ACC112 (cell line): ENCODE measurements around the gene MRPL21.

Experiments
- H2AFZ ChIP-seq: fragments of 200-600 bp; sonication (generic); one replicate; pipeline ENCODE4 v1.6.0; 2017; ENCODE audit warnings: antibody characterized with exemption, low read length; ENCODE audit not compliant: unreplicated experiment
- H3K27ac ChIP-seq: fragments of 200-600 bp; sonication (generic); 2 replicates; pipeline ENCODE4 v1.5.1; 2014; ENCODE audit warnings: low read depth, mild to moderate bottlenecking, antibody characterized with exemption, low read length, moderate library complexity
- H3K27me3 ChIP-seq: fragments of 200-600 bp; sonication (generic); 2 replicates; pipeline ENCODE4 v1.6.1; 2014; ENCODE audit warnings: mild to moderate bottlenecking, antibody characterized with exemption, low read length, moderate library complexity, mixed read lengths; ENCODE audit not compliant: insufficient read depth
- H3K36me3 ChIP-seq: fragments of 200-600 bp; sonication (generic); 2 replicates; pipeline ENCODE4 v1.6.1; 2016; ENCODE audit warnings: mild to moderate bottlenecking, antibody characterized with exemption, low read length, moderate library complexity, mixed read lengths; ENCODE audit not compliant: insufficient read depth
- H3K4me1 ChIP-seq: fragments of 200-600 bp; sonication (generic); one replicate; pipeline ENCODE4 v1.6.1; 2016; ENCODE audit warnings: low read length, mixed read lengths; ENCODE audit not compliant: insufficient read depth, unreplicated experiment, control insufficient read depth
- H3K4me3 ChIP-seq: fragments of 200-600 bp; sonication (generic); 2 replicates; pipeline ENCODE4 v1.5.1; 2014; ENCODE audit warnings: mild to moderate bottlenecking, low read depth, low read length
- H3K79me2 ChIP-seq: fragments of 200-600 bp; sonication (generic); one replicate; pipeline ENCODE4 v1.6.0; 2016; ENCODE audit warnings: low read length; ENCODE audit not compliant: control insufficient read depth, unreplicated experiment, insufficient read depth

The MRPL21 gene

GRCh38 chr11:68903288-68904247, at the start of gene MRPL21, which contains the start of gene IGHMBP2:
Gene MRPL21 (minus strand): TSS chr11:68903832. CDS start chr11:68903810, 22 bp downstream.
Gene IGHMBP2 (plus strand): TSS chr11:68903891. CDS start chr11:68903953, 62 bp downstream.
- H2AFZ ChIP-seq = peak within 1 kb of the TSS; percentile 82
- H3K4me1 ChIP-seq = peaks cover 19% of the 10 kb centered on the region
- H3K36me3 ChIP-seq = peaks cover 5% of the 10 kb centered on the region; the same call in 1 of the 2 replicates
- peak within 1 kb of the TSS; percentile 40; the same call in 1 of the 2 replicates for H3K27ac ChIP-seq
- H3K27me3 ChIP-seq = no peaks in the 10 kb centered on the region
- H3K4me3 ChIP-seq = peak within 1 kb of the TSS; percentile 99
- H3K79me2 ChIP-seq = peaks cover 52% of the 10 kb centered on the region

- H3K27me3 ChIP-seq = no peaks in the 10 kb centered on the region
- no peak overlapping the region for H2AFZ ChIP-seq
- no peak overlapping the region for H3K27ac ChIP-seq
- no peaks in the 10 kb centered on the region for H3K36me3 ChIP-seq
- no peak overlapping the region for H3K4me3 ChIP-seq
- peaks cover 9% of the 10 kb centered on the region for H3K4me1 ChIP-seq
- no peaks in the 10 kb centered on the region for H3K79me2 ChIP-seq
Measured at GRCh38 chr11:68950762-68951161, 47.1 kb upstream of the MRPL21 start.

- Histone ChIP-seq H3K27me3 (no peaks in the 10 kb centered on the region), H3K4me3 (no peak overlapping the region), H2AFZ (no peak overlapping the region), H3K4me1 (peaks cover 5% of the 10 kb centered on the region), H3K27ac (no peak overlapping the region), H3K79me2 (no peaks in the 10 kb centered on the region), H3K36me3 (no peaks in the 10 kb centered on the region)
Measured at GRCh38 chr11:68950270-68950669, 46.6 kb upstream of the MRPL21 start.

- no peaks in the 10 kb centered on the region for H3K27me3 ChIP-seq
- H2AFZ ChIP-seq = no peak overlapping the region
- H3K4me3 ChIP-seq = no peak overlapping the region
- H3K79me2 ChIP-seq = no peaks in the 10 kb centered on the region
- H3K36me3 ChIP-seq = no peaks in the 10 kb centered on the region
- no peaks in the 10 kb centered on the region for H3K4me1 ChIP-seq
- H3K27ac ChIP-seq = no peak overlapping the region
Measured at GRCh38 chr11:68948935-68949334, 45.3 kb upstream of the MRPL21 start.

- Histone ChIP-seq H3K4me1 (no peaks in the 10 kb centered on the region), H3K4me3 (no peak overlapping the region), H3K27ac (no peak overlapping the region), H3K79me2 (no peaks in the 10 kb centered on the region), H3K27me3 (no peaks in the 10 kb centered on the region), H2AFZ (no peak overlapping the region), H3K36me3 (no peaks in the 10 kb centered on the region)
Measured at GRCh38 chr11:68948496-68948895, 44.9 kb upstream of the MRPL21 start.

- no peak overlapping the region for H3K4me3 ChIP-seq
- no peaks in the 10 kb centered on the region for H3K79me2 ChIP-seq
- no peaks in the 10 kb centered on the region for H3K36me3 ChIP-seq
- no peaks in the 10 kb centered on the region for H3K27me3 ChIP-seq
- H2AFZ ChIP-seq = no peak overlapping the region
- H3K4me1 ChIP-seq = no peaks in the 10 kb centered on the region
- H3K27ac ChIP-seq = no peak overlapping the region
Measured at GRCh38 chr11:68947151-68947550, 43.5 kb upstream of the MRPL21 start.

- H3K27ac ChIP-seq = no peak overlapping the region
- no peaks in the 10 kb centered on the region for H3K36me3 ChIP-seq
- H3K4me3 ChIP-seq = no peak overlapping the region
- no peaks in the 10 kb centered on the region for H3K79me2 ChIP-seq
- no peaks in the 10 kb centered on the region for H3K4me1 ChIP-seq
- H3K27me3 ChIP-seq = no peaks in the 10 kb centered on the region
- H2AFZ ChIP-seq = no peak overlapping the region
Measured at GRCh38 chr11:68946416-68947090, 42.9 kb upstream of the MRPL21 start.

- H3K79me2 ChIP-seq = no peaks in the 10 kb centered on the region
- no peaks in the 10 kb centered on the region for H3K36me3 ChIP-seq
- no peaks in the 10 kb centered on the region for H3K4me1 ChIP-seq
- no peak overlapping the region for H3K27ac ChIP-seq
- no peak overlapping the region for H2AFZ ChIP-seq
- no peaks in the 10 kb centered on the region for H3K27me3 ChIP-seq
- no peak overlapping the region for H3K4me3 ChIP-seq
Measured at GRCh38 chr11:68942751-68943271, 39.2 kb upstream of the MRPL21 start.

- no peak overlapping the region for H3K27ac ChIP-seq
- peaks cover 5% of the 10 kb centered on the region; the same call in 1 of the 2 replicates for H3K36me3 ChIP-seq
Measured at GRCh38 chr11:68942095-68942620, 38.5 kb upstream of the MRPL21 start.

GRCh38 chr11:68941324-68942094, 37.9 kb upstream of the MRPL21 start:
- Histone ChIP-seq H3K27me3 (no peaks in the 10 kb centered on the region), H3K4me1 (no peaks in the 10 kb centered on the region), H3K36me3 (peaks cover 8% of the 10 kb centered on the region; the same call in 1 of the 2 replicates), H3K79me2 (no peaks in the 10 kb centered on the region), H3K27ac (no peak overlapping the region), H3K4me3 (no peak overlapping the region), H2AFZ (no peak overlapping the region)

More at GRCh38 chr11:68942095-68942620, 38.5 kb upstream of the MRPL21 start:
- Histone ChIP-seq H3K79me2 (no peaks in the 10 kb centered on the region), H3K27me3 (no peaks in the 10 kb centered on the region), H3K4me1 (no peaks in the 10 kb centered on the region), H3K4me3 (no peak overlapping the region), H2AFZ (no peak overlapping the region)
